Kidney (tissue), 14 donors: ENCODE results near the gene OTOF. TPM values are rescaled to one million over a fixed set of nuclear protein-coding genes. Genes with fewer than 3 reads are reported as not detected.
A peak's percentile ranks its signal among the peaks of the same experiment; 100 is the strongest.

Experiments
- DNase-seq, 5 donors: peaks; one replicate each; pipeline ENCODE4 v3.0.0-alpha.2; 2013 to 2020
- FAIRE-seq: peaks from 2 replicates; lab custom pipeline; 2012; peaks lifted over from hg19 to GRCh38; lab: Jason Lieb, UNC
- H3K27ac ChIP-seq, 2 donors: one replicate each; pipeline ENCODE4 v1.7.0; 2013; ENCODE audit warnings: low read depth in 2 of 2, low read length in 2 of 2, inconsistent platforms in 1 of 2
- H3K27me3 ChIP-seq: one replicate; pipeline ENCODE4 v1.7.1; 2013; ENCODE audit warnings: low read length, inconsistent platforms; ENCODE audit not compliant: control insufficient read depth, insufficient read depth
- H3K36me3 ChIP-seq, 3 donors: one replicate each; pipeline versions ENCODE4 v1.7.0 to v1.7.1; 2013; ENCODE audit warnings: low read length in 3 of 3, control low read depth in 1 of 3, inconsistent platforms in 1 of 3; ENCODE audit not compliant: insufficient read depth in 3 of 3, control insufficient read depth in 2 of 3
- H3K4me1 ChIP-seq, 3 donors: one replicate each; pipeline versions ENCODE4 v1.7.0 to v1.7.1; 2013; ENCODE audit warnings: low read length in 3 of 3, inconsistent platforms in 1 of 3, low read depth in 1 of 3; ENCODE audit not compliant: control insufficient read depth in 2 of 3, insufficient read depth in 2 of 3
- H3K4me3 ChIP-seq, 3 donors: one replicate each; pipeline versions ENCODE4 v1.7.0 to v1.8.1; 2013; ENCODE audit warnings: low read length in 3 of 3, control low read depth in 1 of 3, inconsistent platforms in 1 of 3
- H3K9ac ChIP-seq, 3 donors: one replicate each; pipeline versions ENCODE4 v1.7.0 to v1.7.1; 2013; ENCODE audit warnings: low read length in 3 of 3, control low read depth in 1 of 3, inconsistent platforms in 1 of 3
- H3K9me3 ChIP-seq, 3 donors: one replicate each; pipeline versions ENCODE4 v1.7.0 to v1.7.1; 2013; ENCODE audit warnings: low read length in 3 of 3, control low read depth in 1 of 3, inconsistent platforms in 1 of 3; ENCODE audit not compliant: control insufficient read depth in 2 of 3, insufficient read depth in 1 of 3
- CTCF ChIP-seq: IDR thresholded peaks from 3 replicates; pipeline ENCODE4 v1.5.1; 2012; ENCODE audit warnings: mild to moderate bottlenecking, moderate library complexity, borderline replicate concordance; ENCODE audit not compliant: insufficient read depth; ENCODE audit errors: extremely low read depth
- intact Hi-C: fragments of 100-400 bp; cut with DNase I; formaldehyde crosslinking; loops from one replicate; pipeline ENCODE4 v1.11.1; 2022
- polyA plus RNA-seq: library from polyadenylated mRNA; stranded (reverse); fragments of 350-450 nt; fragmentation: Illumina TruSeq; extraction: RNeasy Lipid Tissue Mini Kit (QIAGEN cat#74804); gene quantifications from one replicate; pipeline ENCODE4 v1.2.3, GENCODE V29; 2014; ENCODE audit warnings: low read depth, low replicate concordance; ENCODE audit not compliant: insufficient read depth
- total RNA-seq: library from RNA; stranded (reverse); fragmentation: NEBNext Ultra II Directional; extraction: Animal tissue kit (Norgen Biotek cat#: 25700); gene quantifications from one replicate; pipeline ENCODE4 v1.2.1, GENCODE V29; 2021
- donor health status: control.
- donor health status: control.
- donor health status: control.
- donor health status: control.
- donor health status: control.
- donor health status: DM: yes; HTN: yes; CAD: no.
- donor health status: Normal renal cell carcinoma (clear cell type).

The OTOF gene
- total and polyA plus RNA-seq, 2 donors from 2014 or later: 0.16 TPM; not detected in 1

- FAIRE-seq: no peak
- DNase-seq: peak in 1 of 5 donors; percentile 52
- H3K27me3 ChIP-seq: no peaks in the 10 kb centered on the region
- H3K36me3 ChIP-seq: no peaks in the 10 kb centered on the region
- no peak overlapping the region for H3K9ac ChIP-seq
- no peak for TF ChIP-seq CTCF
- H3K4me1 ChIP-seq: no peaks in the 10 kb centered on the region
- H3K27ac ChIP-seq: no peak overlapping the region
- no peaks in the 10 kb centered on the region for H3K9me3 ChIP-seq
- intact Hi-C loops: no loop called here
- no peak overlapping the region for H3K4me3 ChIP-seq
Measured at GRCh38 chr2:26488463-26489212, 10.7 kb upstream of the OTOF start.

- no peaks in the 10 kb centered on the region for H3K4me1 ChIP-seq
- DNase-seq (peak in 1 of 5 donors; percentile 35), FAIRE-seq (no peak)
- H3K27ac ChIP-seq: no peak overlapping the region
- no peaks in the 10 kb centered on the region for H3K27me3 ChIP-seq
- no peak overlapping the region for H3K4me3 ChIP-seq
- H3K9me3 ChIP-seq: no peaks in the 10 kb centered on the region
- intact Hi-C loops: no loop called here
- no peak overlapping the region for H3K9ac ChIP-seq
- TF ChIP-seq CTCF: no peak
- H3K36me3 ChIP-seq: no peaks in the 10 kb centered on the region
Measured at GRCh38 chr2:26487192-26487591, 9.3 kb upstream of the OTOF start.

DNA sequence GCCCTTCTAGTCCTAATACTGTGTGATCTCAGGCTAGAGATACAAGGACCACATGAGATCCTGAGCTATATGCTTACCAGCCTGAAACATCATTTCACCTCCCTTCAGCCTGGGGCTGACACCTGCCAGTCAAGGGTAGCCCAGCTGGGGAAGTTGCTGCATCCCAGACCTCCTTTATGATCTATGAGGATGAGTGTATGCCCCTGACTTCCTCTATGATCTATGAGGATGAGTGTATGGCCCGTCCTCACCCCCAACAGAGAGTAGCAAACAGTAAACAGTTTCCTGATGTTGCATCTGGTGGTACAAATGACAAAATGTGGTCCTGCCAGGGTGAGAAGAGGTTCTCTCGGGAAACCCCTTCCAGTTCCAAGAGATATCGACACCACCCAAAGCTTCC is 8.9 kb upstream of the OTOF start:
- no peaks in the 10 kb centered on the region for H3K36me3 ChIP-seq
- intact Hi-C loops: no loop called here

More for the DNA sequence above, 8.9 kb upstream of the OTOF start:
- DNase-seq: no peak
- Histone ChIP-seq H3K9ac (no peak overlapping the region), H3K9me3 (no peaks in the 10 kb centered on the region), H3K4me1 (no peaks in the 10 kb centered on the region), H3K27me3 (no peaks in the 10 kb centered on the region), H3K4me3 (no peak overlapping the region), H3K27ac (no peak overlapping the region)
- TF ChIP-seq CTCF: no peak
- no peak for FAIRE-seq
